Activated CD8-positive, alpha-beta T cell treated with anti-CD3 and anti-CD28 coated beads for 36 hours (primary cell): Measurements from ENCODE around the gene ISL1. TPM values are rescaled to one million over a fixed set of nuclear protein-coding genes. Genes with fewer than 3 reads are reported as not detected.

Experiments
- ATAC-seq: fragments of 200-7000 bp; cut with Tn5 transposase; one replicate; pipeline ENCODE4 v1.10.0; 2021; ENCODE audit warnings: mild to moderate bottlenecking, moderate library complexity
- CTCF ChIA-PET: fragments of 350-600 bp; sonication (Branson Sonifier 250); formaldehyde crosslinking; loops from one replicate; lab custom pipeline; 2021; ENCODE audit warnings: antibody characterized with exemption; lab: Charles Lee
- POLR2A ChIA-PET: fragments of 350-600 bp; sonication (Branson Sonifier 250); formaldehyde crosslinking; loops from one replicate; lab custom pipeline; 2021; ENCODE audit warnings: antibody characterized with exemption; lab: Charles Lee
- DNase-seq: peaks from one replicate; pipeline ENCODE4 v3.0.0-alpha.2; 2020
- H3K27ac Mint-ChIP-seq: one replicate; pipeline ENCODE4 v1.8.0; 2021; ENCODE audit warnings: mild to moderate bottlenecking, mixed read lengths
- H3K27me3 Mint-ChIP-seq: one replicate; pipeline ENCODE4 v1.8.0; 2021; ENCODE audit warnings: mixed read lengths
- H3K36me3 Mint-ChIP-seq: one replicate; pipeline ENCODE4 v1.8.0; 2021; ENCODE audit warnings: low read depth, mixed read lengths
- H3K4me1 Mint-ChIP-seq: one replicate; pipeline ENCODE4 v1.8.0; 2021; ENCODE audit warnings: low read depth, mixed read lengths
- H3K4me3 Mint-ChIP-seq: one replicate; pipeline ENCODE4 v1.8.0; 2021; ENCODE audit warnings: mild to moderate bottlenecking, moderate library complexity, mixed read lengths
- H3K9me3 Mint-ChIP-seq: one replicate; pipeline ENCODE4 v1.8.0; 2021; ENCODE audit warnings: mixed read lengths
- CTCF ChIP-seq: fragments of 200-600 bp; IDR thresholded peaks from one replicate; pipeline ENCODE4 v1.8.0; 2022; ENCODE audit warnings: antibody characterized with exemption, mild to moderate bottlenecking
- intact Hi-C: fragments of 100-400 bp; cut with micrococcal nuclease; formaldehyde crosslinking; loops from one replicate; pipeline ENCODE4 v1.10.0; 2022
- total RNA-seq, 2 experiments: library from RNA; stranded (reverse); gene quantifications; one replicate each; pipeline ENCODE4 v1.2.3, GENCODE V29; 2021

ISL1 gene
- total RNA-seq, 2 experiments from 2014 or later = not detected

GRCh38 chr5:51386916-51387883 is 4.0 kb downstream of the ISL1 start:
- no peak for DNase-seq
- no peak for TF ChIP-seq CTCF
- intact Hi-C loops = no loop called here
- CTCF ChIA-PET = interaction anchor here (1.0 to 2.2 kb wide), 2 partner anchors 8 to 424 kb away, joined by 3 to 5 read pairs; no protein-coding TSS in a partner anchor
- peaks cover 75% of the 10 kb centered on the region for H3K27me3 Mint-ChIP-seq
- no peaks in the 10 kb centered on the region for H3K36me3 Mint-ChIP-seq
- peaks cover 1% of the 10 kb centered on the region for H3K4me1 Mint-ChIP-seq
- no peak overlapping the region for H3K27ac Mint-ChIP-seq
- H3K9me3 Mint-ChIP-seq = no peaks in the 10 kb centered on the region
- ATAC-seq = no peak
- H3K4me3 Mint-ChIP-seq = no peak overlapping the region
- POLR2A ChIA-PET = no interaction called here

GRCh38 chr5:51387884-51388275 is 4.6 kb downstream of the ISL1 start:
- ATAC-seq (no peak), DNase-seq (no peak)
- peaks cover 73% of the 10 kb centered on the region for H3K27me3 Mint-ChIP-seq
- H3K27ac Mint-ChIP-seq = no peak overlapping the region
- H3K4me3 Mint-ChIP-seq = no peak overlapping the region
- no peak for TF ChIP-seq CTCF
- intact Hi-C loops = no loop called here
- H3K4me1 Mint-ChIP-seq = peaks cover 1% of the 10 kb centered on the region
- H3K36me3 Mint-ChIP-seq = no peaks in the 10 kb centered on the region
- no peaks in the 10 kb centered on the region for H3K9me3 Mint-ChIP-seq
- POLR2A ChIA-PET = no interaction called here
- CTCF ChIA-PET = interaction anchor here (0.9 to 2.2 kb wide), 3 partner anchors 9 to 425 kb away, joined by 3 to 5 read pairs (median 3); no protein-coding TSS in a partner anchor

- intact Hi-C loops = no loop called here
- H3K27me3 Mint-ChIP-seq = peaks cover 71% of the 10 kb centered on the region
- ChIA-PET CTCF (interaction anchor here (0.9 to 2.2 kb wide), 3 partner anchors 10 to 425 kb away, joined by 3 to 5 read pairs (median 3); no protein-coding TSS in a partner anchor), POLR2A (no interaction called here)
- H3K9me3 Mint-ChIP-seq = no peaks in the 10 kb centered on the region
- H3K4me3 Mint-ChIP-seq = no peak overlapping the region
- TF ChIP-seq CTCF = no peak
- H3K4me1 Mint-ChIP-seq = no peaks in the 10 kb centered on the region
- DNase-seq (no peak), ATAC-seq (no peak)
- H3K36me3 Mint-ChIP-seq = no peaks in the 10 kb centered on the region
- H3K27ac Mint-ChIP-seq = no peak overlapping the region
These were observed 5.4 kb downstream of the ISL1 start for GRCh38 chr5:51388488-51389287.

- Mint-ChIP-seq H3K4me3 (no peak overlapping the region), H3K36me3 (no peaks in the 10 kb centered on the region), H3K9me3 (no peaks in the 10 kb centered on the region), H3K4me1 (no peaks in the 10 kb centered on the region), H3K27me3 (peaks cover 69% of the 10 kb centered on the region), H3K27ac (no peak overlapping the region)
- CTCF ChIA-PET = no interaction called here
- no peak for TF ChIP-seq CTCF
- no peak for ATAC-seq
- no peak for DNase-seq
- POLR2A ChIA-PET = no interaction called here
- intact Hi-C loops = no loop called here
These were observed 6.0 kb downstream of the ISL1 start for GRCh38 chr5:51389288-51389576.
